Type B pancreatic cell (in vitro differentiated cells): ENCODE data around the gene RPS15. TPM values are rescaled to one million over a fixed set of nuclear protein-coding genes. Genes with fewer than 3 reads are reported as not detected.

Experiments
- DNase-seq: peaks from one replicate; pipeline ENCODE4 v3.0.0; 2021; ENCODE audit warnings: mixed read lengths; ENCODE audit not compliant: unreplicated experiment; ENCODE audit errors: extremely low spot score
- H3K27ac Mint-ChIP-seq: 2 replicates; pipeline ENCODE4 v1.8.0; 2021; ENCODE audit warnings: mild to moderate bottlenecking, mixed read lengths
- H3K27me3 Mint-ChIP-seq: 2 replicates; pipeline ENCODE4 v1.8.0; 2021; ENCODE audit warnings: mixed read lengths
- H3K36me3 Mint-ChIP-seq: 2 replicates; pipeline ENCODE4 v1.8.0; 2021; ENCODE audit warnings: mixed read lengths
- H3K4me1 Mint-ChIP-seq: one replicate; pipeline ENCODE4 v1.8.0; 2021; ENCODE audit warnings: mixed read lengths; ENCODE audit not compliant: unreplicated experiment
- H3K4me3 Mint-ChIP-seq: 2 replicates; pipeline ENCODE4 v1.8.0; 2021; ENCODE audit warnings: mild to moderate bottlenecking, mixed read lengths
- H3K9me3 Mint-ChIP-seq: 2 replicates; pipeline ENCODE4 v1.8.0; 2021; ENCODE audit warnings: mixed read lengths
- CTCF ChIP-seq: fragments of 200-600 bp; sonication (generic); conservative IDR thresholded peaks from 2 replicates; pipeline ENCODE4 v1.5.0; 2021; ENCODE audit warnings: antibody characterized with exemption, mild to moderate bottlenecking
- total RNA-seq: library from RNA; stranded (reverse); gene quantifications from 2 replicates; pipeline ENCODE4 v1.2.1, GENCODE V29; 2021; ENCODE audit warnings: low replicate concordance

Gene RPS15
- total RNA-seq, 1 donor from 2014 or later, result 1,344 TPM

- DNase-seq, result no peak
- Mint-ChIP-seq H3K27ac (peak overlapping the region; percentile 97), H3K9me3 (no peaks in the 10 kb centered on the region), H3K27me3 (no peaks in the 10 kb centered on the region), H3K4me3 (peak overlapping the region; percentile 96), H3K4me1 (peaks cover 27% of the 10 kb centered on the region), H3K36me3 (peaks cover 3% of the 10 kb centered on the region)
- no peak for TF ChIP-seq CTCF
Observed at GRCh38 chr19:1408300-1409203, 29.6 kb upstream of the RPS15 start.

- Mint-ChIP-seq H3K4me1 (peaks cover 27% of the 10 kb centered on the region), H3K9me3 (no peaks in the 10 kb centered on the region), H3K27ac (peak overlapping the region; percentile 97), H3K36me3 (peaks cover 3% of the 10 kb centered on the region), H3K27me3 (no peaks in the 10 kb centered on the region), H3K4me3 (peak overlapping the region; percentile 96)
- no peak for TF ChIP-seq CTCF
- DNase-seq, result no peak
Observed at GRCh38 chr19:1409204-1410005, 28.8 kb upstream of the RPS15 start.

- Mint-ChIP-seq H3K27ac (peak overlapping the region; percentile 79), H3K27me3 (peaks cover 3% of the 10 kb centered on the region), H3K9me3 (no peaks in the 10 kb centered on the region), H3K4me3 (peak overlapping the region; percentile 96), H3K36me3 (peaks cover 3% of the 10 kb centered on the region), H3K4me1 (peaks cover 32% of the 10 kb centered on the region)
- no peak for DNase-seq
- TF ChIP-seq CTCF, result no peak
Observed at GRCh38 chr19:1410136-1410786, 27.9 kb upstream of the RPS15 start.

GRCh38 chr19:1410789-1411188, 27.4 kb upstream of the RPS15 start:
- H3K27me3 Mint-ChIP-seq, result peaks cover 4% of the 10 kb centered on the region
- H3K27ac Mint-ChIP-seq, result peak overlapping the region; percentile 79
- peak overlapping the region; percentile 96 for H3K4me3 Mint-ChIP-seq
- peaks cover 3% of the 10 kb centered on the region for H3K36me3 Mint-ChIP-seq
- no peaks in the 10 kb centered on the region for H3K9me3 Mint-ChIP-seq
- no peak for DNase-seq
- H3K4me1 Mint-ChIP-seq, result peaks cover 37% of the 10 kb centered on the region
- no peak for TF ChIP-seq CTCF
